GM21515 (cell line): ENCODE data around the gene ZBTB46.
"Not testable (repeated sequence)": the region's sequence is repeated elsewhere in the genome, so short reads cannot be mapped to it uniquely, and the experiment has no call there.

ENCODE experiments used
- ATAC-seq: cut with Tn5 transposase; IDR thresholded peaks from one replicate; pipeline ENCODE4 v1.9.1; 2021; ENCODE audit not compliant: unreplicated experiment

The ZBTB46 gene

GRCh38 chr20:63821811-63822210 is 9.3 kb downstream of the ZBTB46 start:
- ATAC-seq, result no peak

- ATAC-seq, result no peak
Observed at GRCh38 chr20:63819224-63819921, 11.7 kb downstream of the ZBTB46 start.

- ATAC-seq, result no peak
Observed at GRCh38 chr20:63815615-63816253, 15.3 kb downstream of the ZBTB46 start.

GRCh38 chr20:63814891-63815614 is 16.0 kb downstream of the ZBTB46 start:
- ATAC-seq, result no peak

- no peak for ATAC-seq
Observed at GRCh38 chr20:63811491-63811875, 19.6 kb downstream of the ZBTB46 start.

- no peak for ATAC-seq
Observed at GRCh38 chr20:63810730-63811490, 20.2 kb downstream of the ZBTB46 start.

GRCh38 chr20:63809856-63810255 is 21.2 kb downstream of the ZBTB46 start:
- ATAC-seq, result no peak

- ATAC-seq, result no peak
Observed at GRCh38 chr20:63808964-63809674, 21.9 kb downstream of the ZBTB46 start.

- no peak for ATAC-seq
Observed at GRCh38 chr20:63808145-63808724, 22.8 kb downstream of the ZBTB46 start.

GRCh38 chr20:63807654-63808053 is 23.4 kb downstream of the ZBTB46 start:
- ATAC-seq, result no peak

- no peak for ATAC-seq
Observed at GRCh38 chr20:63804308-63804636, 26.8 kb downstream of the ZBTB46 start.

- no peak for ATAC-seq
Observed at GRCh38 chr20:63802469-63803240, 28.4 kb downstream of the ZBTB46 start.

- not testable (repeated sequence) for ATAC-seq
Observed at GRCh38 chr20:63801174-63801573, 29.9 kb downstream of the ZBTB46 start.

- ATAC-seq, result not testable (repeated sequence)
Observed at GRCh38 chr20:63800411-63800810, 30.7 kb downstream of the ZBTB46 start.

- ATAC-seq, result not testable (repeated sequence)
Observed at GRCh38 chr20:63799127-63799526, 31.9 kb downstream of the ZBTB46 start.

GRCh38 chr20:63797175-63797574 is 33.9 kb downstream of the ZBTB46 start:
- ATAC-seq, result not testable (repeated sequence)

GRCh38 chr20:63795178-63795830 is 35.8 kb downstream of the ZBTB46 start:
- ATAC-seq, result no peak

- no peak for ATAC-seq
Observed at GRCh38 chr20:63794614-63795013, 36.5 kb downstream of the ZBTB46 start.

- ATAC-seq, result no peak
Observed at GRCh38 chr20:63792866-63793265, 38.2 kb downstream of the ZBTB46 start.
